GF-D8 (cell line): ENCODE results near the gene NEK10.
"Not testable (repeated sequence)": the region's sequence is repeated elsewhere in the genome, so short reads cannot be mapped to it uniquely, and the experiment has no call there.

Experiments used
- DNase-seq: peaks from one replicate; lab custom pipeline; 2025; lab: John Stamatoyannopoulos, UW

Gene NEK10

GRCh38 chr3:27368831-27369607 is at the start of gene NEK10:
Gene NEK10, minus strand, starts transcription at chr3:27369383. Its CDS starts 16,501 bp downstream, at chr3:27352882.
- peak; percentile 40 for DNase-seq

GRCh38 chr3:27415202-27415601 is 46.0 kb upstream of the NEK10 start:
- DNase-seq: no peak

- no peak for DNase-seq
These were observed 23.9 kb upstream of the NEK10 start for GRCh38 chr3:27392950-27393679.

GRCh38 chr3:27392414-27392813 is 23.2 kb upstream of the NEK10 start:
- not testable (repeated sequence) for DNase-seq

- no peak for DNase-seq
These were observed 22.6 kb upstream of the NEK10 start for GRCh38 chr3:27391796-27392195.

GRCh38 chr3:27387625-27388024 is 18.4 kb upstream of the NEK10 start:
- no peak for DNase-seq

- peak; percentile 61 for DNase-seq
These were observed 16.3 kb upstream of the NEK10 start for GRCh38 chr3:27385504-27385903.

- DNase-seq: no peak
These were observed 15.0 kb upstream of the NEK10 start for GRCh38 chr3:27384191-27384590.

GRCh38 chr3:27380433-27381357 is 11.5 kb upstream of the NEK10 start:
- DNase-seq: no peak

GRCh38 chr3:27378331-27378730 is 9.1 kb upstream of the NEK10 start:
- DNase-seq: no peak

- DNase-seq: no peak
These were observed 7.1 kb upstream of the NEK10 start for GRCh38 chr3:27376109-27376772.

- DNase-seq: no peak
These were observed 3.1 kb downstream of the NEK10 start for GRCh38 chr3:27366062-27366591.

- DNase-seq: no peak
These were observed 8.8 kb downstream of the NEK10 start for GRCh38 chr3:27360113-27361078.

- DNase-seq: no peak
These were observed 10.8 kb downstream of the NEK10 start for GRCh38 chr3:27358372-27358771.

- peak; percentile 27 for DNase-seq
These were observed 11.4 kb downstream of the NEK10 start for GRCh38 chr3:27357665-27358258.

GRCh38 chr3:27356976-27357375 is 12.2 kb downstream of the NEK10 start:
- DNase-seq: no peak

GRCh38 chr3:27354588-27355203 is 14.5 kb downstream of the NEK10 start:
- no peak for DNase-seq

- no peak for DNase-seq
These were observed 15.0 kb downstream of the NEK10 start for GRCh38 chr3:27354161-27354560.

GRCh38 chr3:27353221-27353620 is 16.0 kb downstream of the NEK10 start:
- DNase-seq: no peak
